Endothelial cell of umbilical vein (primary cell): ENCODE data around the gene SPINK9. TPM values are rescaled to one million over a fixed set of nuclear protein-coding genes. Genes with fewer than 3 reads are reported as not detected.

ENCODE experiments used
- BruUV-seq: library from RNA; stranded (reverse); fragments of 400-500 nt; replicated peaks from 2 replicates; lab custom pipeline; 2021; lab: Mats Ljungman, UMichigan
- CTCF ChIA-PET: fragments of 300-600, 350-600 bp; sonication (Branson Sonifier 250); formaldehyde crosslinking; loops from one replicate; lab custom pipeline; 2021; ENCODE audit warnings: antibody characterized with exemption, inconsistent platforms; lab: Charles Lee
- POLR2A ChIA-PET: fragments of 300-600, 350-600 bp; sonication (Branson Sonifier 250); formaldehyde crosslinking; loops from one replicate; lab custom pipeline; 2021; ENCODE audit warnings: antibody characterized with exemption, inconsistent platforms; lab: Charles Lee
- DNase-seq: peaks from one replicate; pipeline ENCODE4 v3.0.0-alpha.2; 2011; ENCODE audit warnings: low read depth, low spot score
- FAIRE-seq: peaks from 2 replicates; lab custom pipeline; 2011; peaks lifted over from hg19 to GRCh38; lab: Jason Lieb, UNC
- H2AFZ ChIP-seq: 2 replicates; pipeline ENCODE4 v1.6.0; 2012; ENCODE audit warnings: low read depth, low read length, control low read depth, inconsistent platforms
- H3K27ac ChIP-seq: 2 replicates; pipeline ENCODE4 v1.5.1; 2011; ENCODE audit warnings: low read depth, mild to moderate bottlenecking, control low read depth, low read length, moderate library complexity; ENCODE audit not compliant: insufficient read depth
- H3K27me3 ChIP-seq, 2 experiments: 2 replicates each; pipeline versions ENCODE4 v1.6.0 to v1.6.1; 2011; ENCODE audit warnings: low read length in 2 of 2, mixed read lengths in 1 of 2; ENCODE audit not compliant: control insufficient read depth in 2 of 2, insufficient read depth in 2 of 2
- H3K36me3 ChIP-seq, 2 experiments: 2 replicates in 1 of 2; 3 replicates in 1 of 2; pipeline ENCODE4 v1.5.1; 2011; ENCODE audit warnings: low read length in 2 of 2, mild to moderate bottlenecking in 1 of 2, moderate library complexity in 1 of 2; ENCODE audit not compliant: control insufficient read depth in 2 of 2, insufficient read depth in 2 of 2; ENCODE audit errors: extremely low read depth in 1 of 2
- H3K4me1 ChIP-seq: 3 replicates; pipeline ENCODE4 v1.5.1; 2011; ENCODE audit warnings: mild to moderate bottlenecking, low read length; ENCODE audit not compliant: control insufficient read depth, insufficient read depth; ENCODE audit errors: extremely low read depth
- H3K4me2 ChIP-seq: 2 replicates; pipeline ENCODE4 v1.6.1; 2011; ENCODE audit warnings: low read length, control low read depth, mixed read lengths; ENCODE audit not compliant: insufficient read depth
- H3K4me3 ChIP-seq, 3 experiments: fragments of 200-600 bp in 1 of 3; sonication (generic), shearing (Covaris generic) in 1 of 3; replicated peaks in 1 of 3; 2 replicates each; pipeline ENCODE4 v1.5.1; 2011 to 2016; ENCODE audit warnings: control low read depth in 3 of 3, low read length in 3 of 3, mild to moderate bottlenecking in 2 of 3, inconsistent platforms in 1 of 3, low read depth in 1 of 3, moderate library complexity in 1 of 3; ENCODE audit not compliant: insufficient read depth in 1 of 3
- H3K79me2 ChIP-seq: 2 replicates; pipeline ENCODE4 v1.6.0; 2012; ENCODE audit warnings: low read length, inconsistent platforms; ENCODE audit not compliant: control insufficient read depth, insufficient read depth
- H3K9ac ChIP-seq: replicated peaks from 2 replicates; pipeline ENCODE3; 2011; ENCODE audit warnings: low read length, control low read depth; ENCODE audit not compliant: insufficient read depth; ENCODE audit errors: extremely low read depth
- H3K9me1 ChIP-seq: replicated peaks from 3 replicates; pipeline ENCODE4 v1.6.0; 2011; ENCODE audit warnings: mild to moderate bottlenecking, low read length; ENCODE audit not compliant: control insufficient read depth, insufficient read depth; ENCODE audit errors: extremely low read depth
- H3K9me3 ChIP-seq: replicated peaks from 2 replicates; pipeline ENCODE4 v1.5.1; 2012; ENCODE audit warnings: low read length, inconsistent platforms; ENCODE audit not compliant: control insufficient read depth, insufficient read depth
- H4K20me1 ChIP-seq: replicated peaks from 2 replicates; pipeline ENCODE3; 2011; ENCODE audit warnings: mild to moderate bottlenecking, low read length; ENCODE audit not compliant: control insufficient read depth, insufficient read depth; ENCODE audit errors: extremely low read depth
- EZH2 ChIP-seq: IDR thresholded peaks from 2 replicates; pipeline ENCODE4 v1.6.1; 2012; ENCODE audit warnings: borderline replicate concordance, low read depth, mild to moderate bottlenecking, moderate library complexity, low read length, inconsistent platforms; ENCODE audit not compliant: severe bottlenecking
- FOS ChIP-seq: IDR thresholded peaks from 2 replicates; pipeline ENCODE4 v1.6.1; 2011; ENCODE audit warnings: mild to moderate bottlenecking, low read length, moderate library complexity, borderline replicate concordance; ENCODE audit not compliant: insufficient read depth
- GATA2 ChIP-seq: IDR thresholded peaks from 2 replicates; pipeline ENCODE4 v1.7.0; 2011; ENCODE audit warnings: low read depth, mild to moderate bottlenecking, moderate library complexity, mixed read lengths, low read length; ENCODE audit not compliant: insufficient read length, insufficient read depth
- JUN ChIP-seq: IDR thresholded peaks from 2 replicates; pipeline ENCODE4 v1.6.1; 2011; ENCODE audit warnings: borderline replicate concordance, low read depth; ENCODE audit not compliant: insufficient read length, insufficient read depth
- MYC ChIP-seq: IDR thresholded peaks from one replicate; pipeline ENCODE4 v1.6.1; 2011; ENCODE audit warnings: mild to moderate bottlenecking, low read depth, low read length
- POLR2A ChIP-seq: IDR thresholded peaks from 2 replicates; pipeline ENCODE4 v1.6.1; 2012; ENCODE audit warnings: low read depth, mild to moderate bottlenecking, control low read depth, low read length
- POLR2AphosphoS5 ChIP-seq: IDR thresholded peaks from 2 replicates; pipeline ENCODE4 v1.6.1; 2012; ENCODE audit warnings: low read depth, mild to moderate bottlenecking, control low read depth, low read length, moderate library complexity; ENCODE audit not compliant: insufficient read depth
- dilution Hi-C: fragments of 300-500 bp; cut with MboI; formaldehyde crosslinking; loops from one replicate; pipeline ENCODE4 v1.15.0; 2019; ENCODE audit warnings: low sequenced_read_pairs; ENCODE audit not compliant: extremely low pct_ligation_motif_present
- intact Hi-C: fragments of 100-400 bp; cut with micrococcal nuclease; formaldehyde crosslinking; loops from one replicate; pipeline ENCODE4 v1.10.0; 2022
- polyA plus RNA-seq, 4 experiments: library from polyadenylated mRNA; depleted of rRNA in 3 of 4; stranded (reverse) in 3 of 4; unstranded in 1 of 4; fragments of >200 nt; gene quantifications; 2 replicates each; pipeline versions ENCODE4 v1.2.1 to v1.2.3, GENCODE V29; 2011 to 2012; ENCODE audit warnings: missing spikeins in 1 of 4
- total RNA-seq: library from RNA; stranded (reverse); gene quantifications from 2 replicates; pipeline ENCODE4 v1.2.3, GENCODE V29; 2021
- TF ChIP-seq, protein P1 (sequence below), 2 donors: IDR thresholded peaks; 1 replicate in 1 of 2; 2 replicates in 1 of 2; pipeline ENCODE4 v1.5.1; 2011; ENCODE audit warnings: low read length in 2 of 2, mild to moderate bottlenecking in 2 of 2, moderate library complexity in 2 of 2, control low read depth in 1 of 2, inconsistent platforms in 1 of 2, low read depth in 1 of 2; ENCODE audit not compliant: insufficient read depth in 1 of 2; ENCODE audit errors: extremely low read depth in 1 of 2

Gene SPINK9
- total and polyA plus RNA-seq, 2 donors (not counting 3 experiments of a cell fraction or from before 2014, with no cell fraction given), result not detected

DNA sequence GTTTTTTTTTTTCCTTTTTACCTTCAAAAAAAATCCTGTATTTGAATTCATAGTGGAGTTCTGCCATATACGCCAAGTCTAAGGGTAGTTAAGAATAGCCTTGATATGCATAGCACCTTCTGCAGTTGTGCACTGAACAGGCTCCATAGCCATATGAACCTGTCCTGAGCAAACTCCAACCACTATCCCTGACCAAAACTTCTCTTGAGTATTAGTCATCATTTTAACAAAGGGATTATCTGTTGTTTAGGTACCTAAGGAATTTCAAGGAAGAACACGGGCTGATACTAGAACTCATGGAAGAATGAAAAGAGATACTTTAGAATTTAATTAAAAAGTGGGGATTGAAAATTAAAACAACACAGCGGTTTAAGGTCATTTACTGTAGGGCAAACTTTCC, 46.5 kb downstream of the SPINK9 start:
- CTCF ChIA-PET, result interaction anchor here (1.2 kb wide), 1 partner anchor 202 kb away, joined by 3 read pairs; no protein-coding TSS in a partner anchor
- BruUV-seq, result no TSS peak
- dilution Hi-C loops, result no loop called here

DNA sequence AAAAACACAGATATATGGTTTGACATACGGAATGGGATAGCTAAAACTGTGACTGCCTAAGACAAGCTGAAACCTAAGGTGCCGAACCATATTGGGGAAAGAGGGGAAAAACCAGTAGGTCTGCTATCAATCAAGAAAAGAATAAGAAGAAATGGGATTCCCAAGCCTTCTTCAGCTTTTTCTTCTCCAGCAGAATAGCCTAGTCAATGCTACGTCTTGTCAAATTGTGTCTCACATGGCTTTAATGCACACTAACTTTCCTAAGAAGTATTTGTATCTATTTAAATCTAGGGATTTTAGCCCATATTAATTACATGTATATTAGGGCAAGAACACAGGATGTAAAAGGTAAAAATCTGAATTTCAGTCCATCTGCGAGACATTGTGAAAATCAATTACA, 47.6 kb downstream of the SPINK9 start:
- Histone ChIP-seq H4K20me1 (no peaks in the 10 kb centered on the region), H3K4me1 (peaks cover 55% of the 10 kb centered on the region), H3K9me1 (no peaks in the 10 kb centered on the region), H3K9ac (peak overlapping the region; percentile 99), H3K79me2 (peaks cover 27% of the 10 kb centered on the region), H3K27ac (peak overlapping the region; percentile 97), H3K36me3 (no peaks in the 10 kb centered on the region), H3K4me3 (peak overlapping the region; percentile 66 to 97 (median 69)), H3K4me2 (peak overlapping the region; percentile 99), H2AFZ (peak overlapping the region; percentile 90), H3K9me3 (no peaks in the 10 kb centered on the region), H3K27me3 (no peaks in the 10 kb centered on the region)
- intact Hi-C loops (loop anchor here (1.0 to 10.0 kb wide), 8 partner anchors 18 to 898 kb away; partner anchors contain the start of genes DPYSL3 and SH3TC2), dilution Hi-C loops (no loop called here)
- ChIA-PET CTCF (interaction anchor here (0.9 to 1.2 kb wide), 4 partner anchors 9 to 348 kb away, joined by 3 to 5 read pairs (median 4); no protein-coding TSS in a partner anchor), POLR2A (interaction anchor here (1.4 kb wide), 1 partner anchor 34 kb away, joined by 3 read pairs; no protein-coding TSS in a partner anchor)
- no peak for FAIRE-seq
- DNase-seq, result peak; percentile 60
- TSS peak; percentile 81 for BruUV-seq
- TF ChIP-seq JUN, result no peak
- TF ChIP-seq POLR2AphosphoS5, result no peak
- TF ChIP-seq FOS, result no peak
- TF ChIP-seq EZH2, result no peak
- TF ChIP-seq MYC, result no peak
- TF ChIP-seq, protein P1, sequence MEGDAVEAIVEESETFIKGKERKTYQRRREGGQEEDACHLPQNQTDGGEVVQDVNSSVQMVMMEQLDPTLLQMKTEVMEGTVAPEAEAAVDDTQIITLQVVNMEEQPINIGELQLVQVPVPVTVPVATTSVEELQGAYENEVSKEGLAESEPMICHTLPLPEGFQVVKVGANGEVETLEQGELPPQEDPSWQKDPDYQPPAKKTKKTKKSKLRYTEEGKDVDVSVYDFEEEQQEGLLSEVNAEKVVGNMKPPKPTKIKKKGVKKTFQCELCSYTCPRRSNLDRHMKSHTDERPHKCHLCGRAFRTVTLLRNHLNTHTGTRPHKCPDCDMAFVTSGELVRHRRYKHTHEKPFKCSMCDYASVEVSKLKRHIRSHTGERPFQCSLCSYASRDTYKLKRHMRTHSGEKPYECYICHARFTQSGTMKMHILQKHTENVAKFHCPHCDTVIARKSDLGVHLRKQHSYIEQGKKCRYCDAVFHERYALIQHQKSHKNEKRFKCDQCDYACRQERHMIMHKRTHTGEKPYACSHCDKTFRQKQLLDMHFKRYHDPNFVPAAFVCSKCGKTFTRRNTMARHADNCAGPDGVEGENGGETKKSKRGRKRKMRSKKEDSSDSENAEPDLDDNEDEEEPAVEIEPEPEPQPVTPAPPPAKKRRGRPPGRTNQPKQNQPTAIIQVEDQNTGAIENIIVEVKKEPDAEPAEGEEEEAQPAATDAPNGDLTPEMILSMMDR (IDR thresholded peaks at IDR 0.05; ENCODE audit: extremely low read depth in 1 of 2, insufficient read depth in 1 of 2, low read depth in 1 of 2, low read length in 2 of 2), result no peak
- no peak for TF ChIP-seq GATA2
- peak; percentile 27 for TF ChIP-seq POLR2A

More for the DNA sequence above, 46.5 kb downstream of the SPINK9 start:
- Histone ChIP-seq H3K4me1 (peaks cover 53% of the 10 kb centered on the region), H3K27me3 (no peaks in the 10 kb centered on the region), H3K79me2 (peaks cover 26% of the 10 kb centered on the region), H3K4me3 (no peak overlapping the region), H4K20me1 (no peaks in the 10 kb centered on the region), H3K4me2 (peak overlapping the region; percentile 99), H3K36me3 (no peaks in the 10 kb centered on the region), H3K9me3 (no peaks in the 10 kb centered on the region), H2AFZ (no peak overlapping the region), H3K27ac (no peak overlapping the region), H3K9ac (no peak overlapping the region), H3K9me1 (no peaks in the 10 kb centered on the region)
- intact Hi-C loops, result loop anchor here (2.0 to 10.0 kb wide), 6 partner anchors 89 to 897 kb away; partner anchors contain the start of genes DPYSL3 and SH3TC2
- POLR2A ChIA-PET, result interaction anchor here (1.4 kb wide), 1 partner anchor 35 kb away, joined by 3 read pairs; no protein-coding TSS in a partner anchor
- FAIRE-seq (no peak), DNase-seq (no peak)
- no peak for TF ChIP-seq EZH2
